Fibroblast of lung (primary cell): ENCODE results near the gene NIFK. TPM values are rescaled to one million over a fixed set of nuclear protein-coding genes. Genes with fewer than 3 reads are reported as not detected.
"Not testable (repeated sequence)": the region's sequence is repeated elsewhere in the genome, so short reads cannot be mapped to it uniquely, and the experiment has no call there.

Experiments used
- DNase-seq, 2 donors: peaks; one replicate each; pipeline versions ENCODE4 v3.0.0 to v3.0.0-alpha.2; 2010; ENCODE audit warnings: low read depth in 2 of 2
- H2AFZ ChIP-seq: 2 replicates; pipeline ENCODE4 v1.5.1; 2012; ENCODE audit warnings: low read length, control low read depth, inconsistent platforms
- H3K27ac ChIP-seq: 2 replicates; pipeline ENCODE4 v1.5.1; 2011; ENCODE audit warnings: low read length, control low read depth; ENCODE audit not compliant: insufficient read depth
- H3K27me3 ChIP-seq: 2 replicates; pipeline ENCODE4 v1.5.1; 2011; ENCODE audit warnings: mild to moderate bottlenecking, low read length; ENCODE audit not compliant: control insufficient read depth, insufficient read depth
- H3K36me3 ChIP-seq: 2 replicates; pipeline ENCODE4 v1.5.1; 2011; ENCODE audit warnings: low read length; ENCODE audit not compliant: control insufficient read depth, insufficient read depth
- H3K4me1 ChIP-seq: 2 replicates; pipeline ENCODE4 v1.5.1; 2011; ENCODE audit warnings: low read length; ENCODE audit not compliant: control insufficient read depth, insufficient read depth; ENCODE audit errors: extremely low read depth
- H3K4me2 ChIP-seq: 2 replicates; pipeline ENCODE4 v1.5.1; 2011; ENCODE audit warnings: low read length, control low read depth; ENCODE audit not compliant: insufficient read depth; ENCODE audit errors: extremely low read depth
- H3K4me3 ChIP-seq, 4 experiments: fragments of 200-600 bp in 1 of 4; sonication (generic) in 1 of 4; replicated peaks in 1 of 4; 2 replicates each; pipeline ENCODE4 v1.5.1; 2011 to 2016; ENCODE audit warnings: low read length in 4 of 4, low read depth in 3 of 4, mild to moderate bottlenecking in 3 of 4, control low read depth in 2 of 4, inconsistent platforms in 1 of 4, mixed read lengths in 1 of 4; ENCODE audit not compliant: insufficient read depth in 1 of 4; ENCODE audit errors: control extremely low read depth in 1 of 4
- H3K79me2 ChIP-seq: 2 replicates; pipeline ENCODE4 v1.5.1; 2012; ENCODE audit warnings: mild to moderate bottlenecking, low read length, inconsistent platforms; ENCODE audit not compliant: control insufficient read depth, insufficient read depth
- H3K9ac ChIP-seq: 2 replicates; pipeline ENCODE4 v1.5.1; 2011; ENCODE audit warnings: mild to moderate bottlenecking, low read length, control low read depth; ENCODE audit not compliant: insufficient read depth
- H3K9me3 ChIP-seq: 2 replicates; pipeline ENCODE4 v1.5.1; 2012; ENCODE audit warnings: low read depth, low read length; ENCODE audit not compliant: control insufficient read depth, insufficient read depth
- H4K20me1 ChIP-seq: 2 replicates; pipeline ENCODE4 v1.5.1; 2011; ENCODE audit warnings: low read length; ENCODE audit not compliant: control insufficient read depth, insufficient read depth; ENCODE audit errors: extremely low read depth
- CTCF ChIP-seq, 2 donors: IDR thresholded peaks in 1 of 2; conservative IDR thresholded peaks in 1 of 2; 1 replicate in 1 of 2; 2 replicates in 1 of 2; pipeline ENCODE4 v1.5.1; 2011 to 2012; ENCODE audit warnings: low read length in 2 of 2, control low read depth in 1 of 2, inconsistent platforms in 1 of 2, low read depth in 1 of 2, mild to moderate bottlenecking in 1 of 2
- EZH2 ChIP-seq: IDR thresholded peaks from 2 replicates; pipeline ENCODE4 v1.5.1; 2012; ENCODE audit warnings: low read length, control low read depth, mild to moderate bottlenecking; ENCODE audit errors: missing control alignments
- polyA plus RNA-seq, 2 donors: library from polyadenylated mRNA; depleted of rRNA in 1 of 2; stranded (reverse) in 1 of 2; unstranded in 1 of 2; fragments of >200 nt; gene quantifications; 2 replicates each; pipeline ENCODE4 v1.2.1, GENCODE V29; 2011 to 2012; ENCODE audit warnings: missing spikeins in 1 of 2
- total RNA-seq: library from RNA; depleted of rRNA; stranded (reverse); fragments of >200 nt; gene quantifications from 2 replicates; pipeline ENCODE4 v1.2.1, GENCODE V29; 2014

Gene NIFK
- total and polyA plus RNA-seq, 2 donors (not counting 1 experiment from before 2014, with no cell fraction given): 30.7 to 47.4 TPM

GRCh38 chr2:121696410-121696930 lies 40.2 kb downstream of the NIFK start:
- TF ChIP-seq CTCF (conservative IDR thresholded peaks at IDR 0.05 in 1 of 2, IDR thresholded peaks at IDR 0.05 in 1 of 2; ENCODE audit: low read depth in 1 of 2, low read length in 2 of 2) (no peak), EZH2 (no peak)
- H3K27me3 ChIP-seq: no peaks in the 10 kb centered on the region
- H3K9me3 ChIP-seq: no peaks in the 10 kb centered on the region
- H4K20me1 ChIP-seq: no peaks in the 10 kb centered on the region
- peaks cover 6% of the 10 kb centered on the region for H3K4me1 ChIP-seq
- no peak overlapping the region for H2AFZ ChIP-seq
- H3K79me2 ChIP-seq: no peaks in the 10 kb centered on the region
- no peak overlapping the region for H3K9ac ChIP-seq
- H3K4me3 ChIP-seq: no peak overlapping the region
- no peak overlapping the region for H3K27ac ChIP-seq
- H3K4me2 ChIP-seq: no peak overlapping the region
- no peak for DNase-seq
- no peaks in the 10 kb centered on the region for H3K36me3 ChIP-seq

GRCh38 chr2:121695171-121695451 lies 41.6 kb downstream of the NIFK start:
- no peaks in the 10 kb centered on the region for H3K36me3 ChIP-seq
- TF ChIP-seq CTCF (conservative IDR thresholded peaks at IDR 0.05 in 1 of 2, IDR thresholded peaks at IDR 0.05 in 1 of 2; ENCODE audit: low read depth in 1 of 2, low read length in 2 of 2) (no peak), EZH2 (no peak)
- no peaks in the 10 kb centered on the region for H3K9me3 ChIP-seq
- H3K27ac ChIP-seq: no peak overlapping the region
- no peak for DNase-seq
- no peak overlapping the region for H3K9ac ChIP-seq
- no peak overlapping the region for H3K4me2 ChIP-seq
- no peaks in the 10 kb centered on the region for H4K20me1 ChIP-seq
- no peaks in the 10 kb centered on the region for H3K79me2 ChIP-seq
- H3K27me3 ChIP-seq: no peaks in the 10 kb centered on the region
- peaks cover 6% of the 10 kb centered on the region for H3K4me1 ChIP-seq
- H2AFZ ChIP-seq: no peak overlapping the region
- no peak overlapping the region for H3K4me3 ChIP-seq

GRCh38 chr2:121694398-121695170 lies 42.1 kb downstream of the NIFK start:
- H3K36me3 ChIP-seq: no peaks in the 10 kb centered on the region
- H3K27ac ChIP-seq: no peak overlapping the region
- no peaks in the 10 kb centered on the region for H3K79me2 ChIP-seq
- H3K27me3 ChIP-seq: no peaks in the 10 kb centered on the region
- peak; percentile 86 to 89 for DNase-seq
- no peak overlapping the region for H3K4me2 ChIP-seq
- H4K20me1 ChIP-seq: no peaks in the 10 kb centered on the region
- H3K9me3 ChIP-seq: no peaks in the 10 kb centered on the region
- no peak overlapping the region for H3K4me3 ChIP-seq
- H3K9ac ChIP-seq: no peak overlapping the region
- H3K4me1 ChIP-seq: peaks cover under 1% of the 10 kb centered on the region
- H2AFZ ChIP-seq: no peak overlapping the region
- no peak for TF ChIP-seq CTCF (conservative IDR thresholded peaks at IDR 0.05 in 1 of 2, IDR thresholded peaks at IDR 0.05 in 1 of 2; ENCODE audit: low read depth in 1 of 2, low read length in 2 of 2)
- TF ChIP-seq EZH2: no peak

- H4K20me1 ChIP-seq: not testable (repeated sequence)
Observed at GRCh38 chr2:121690572-121690971, 46.1 kb downstream of the NIFK start.

More at GRCh38 chr2:121690572-121690971, 46.1 kb downstream of the NIFK start:
- H3K27ac ChIP-seq, H3K9me3 ChIP-seq, H3K79me2 ChIP-seq, H3K36me3 ChIP-seq, H2AFZ ChIP-seq, H3K27me3 ChIP-seq, H3K4me3 ChIP-seq, H3K4me2 ChIP-seq, H3K9ac ChIP-seq, H3K4me1 ChIP-seq, DNase-seq: not testable (repeated sequence)
